SU-DHL-6 (cell line): Measurements from ENCODE around the gene AWAT1.

ENCODE experiments used
- H2AFZ ChIP-seq: fragments of 200-600 bp; sonication (generic); 2 replicates; pipeline ENCODE4 v1.6.1; 2014; ENCODE audit warnings: low read depth, mild to moderate bottlenecking, moderate library complexity, mixed read lengths, antibody characterized with exemption, low read length; ENCODE audit not compliant: severe bottlenecking
- H3F3A ChIP-seq: fragments of 200-600 bp; shearing (Covaris generic); 2 replicates; pipeline ENCODE4 v1.6.0; 2016; ENCODE audit warnings: antibody characterized with exemption, mild to moderate bottlenecking; ENCODE audit not compliant: insufficient read depth
- H3K27ac ChIP-seq: fragments of 200-600 bp; sonication (generic); 2 replicates; pipeline ENCODE4 v1.5.1; 2016; ENCODE audit warnings: low read depth, mild to moderate bottlenecking, low read length, moderate library complexity, mixed read lengths
- H3K27me3 ChIP-seq: fragments of 200-600 bp; sonication (generic), shearing (Covaris generic); 2 replicates; pipeline ENCODE4 v1.6.0; 2014; ENCODE audit warnings: mild to moderate bottlenecking, low read length
- H3K36me3 ChIP-seq: fragments of 200-600 bp; sonication (generic); 2 replicates; pipeline ENCODE4 v1.6.1; 2014; ENCODE audit warnings: mild to moderate bottlenecking, low read length, mixed read lengths
- H3K4me2 ChIP-seq: fragments of 300-600, 200-600 bp; shearing (Covaris generic), sonication (generic); 2 replicates; pipeline ENCODE4 v1.6.0; 2014; ENCODE audit warnings: low read length, low read depth, mild to moderate bottlenecking; ENCODE audit not compliant: poor library complexity, severe bottlenecking
- H3K4me3 ChIP-seq: fragments of 200-600 bp; sonication (generic); 2 replicates; pipeline ENCODE4 v1.5.1; 2014; ENCODE audit warnings: antibody characterized with exemption, low read length, mild to moderate bottlenecking, mixed read lengths; ENCODE audit not compliant: insufficient read depth, poor library complexity, severe bottlenecking
- H3K79me2 ChIP-seq: fragments of 200-600 bp; sonication (generic); 2 replicates; pipeline ENCODE4 v1.6.1; 2014; ENCODE audit warnings: mild to moderate bottlenecking, low read length, moderate library complexity; ENCODE audit not compliant: insufficient read depth
- H3K9ac ChIP-seq: fragments of 200-600 bp; sonication (generic); 2 replicates; pipeline ENCODE4 v1.7.0; 2014; ENCODE audit warnings: mild to moderate bottlenecking, low read length
- H3K9me2 ChIP-seq: fragments of 200-600 bp; sonication (generic); replicated peaks from 2 replicates; pipeline ENCODE4 v1.6.1; 2014; ENCODE audit warnings: low read length; ENCODE audit not compliant: insufficient read depth
- H3K9me3 ChIP-seq: fragments of 200-600 bp; sonication (generic); 2 replicates; pipeline ENCODE4 v1.6.1; 2014; ENCODE audit warnings: low read length, mixed read lengths; ENCODE audit not compliant: insufficient read depth
- H4K20me1 ChIP-seq: fragments of 200-600 bp; sonication (generic); 2 replicates; pipeline ENCODE4 v1.6.1; 2014; ENCODE audit warnings: low read depth, mild to moderate bottlenecking, antibody characterized with exemption, low read length, moderate library complexity, mixed read lengths
- EZH2phosphoT487 ChIP-seq: fragments of 200-600 bp; sonication (generic), shearing (Covaris generic); conservative IDR thresholded peaks from 2 replicates; pipeline ENCODE4 v1.6.1; 2018; ENCODE audit warnings: mild to moderate bottlenecking, antibody characterized with exemption, low read length, moderate library complexity, mixed read lengths
- TF ChIP-seq, protein P1 (sequence below): fragments of 200-600 bp; sonication (generic); IDR thresholded peaks from one replicate; pipeline ENCODE4 v1.5.1; 2017; ENCODE audit warnings: antibody characterized with exemption, mild to moderate bottlenecking, low read length, moderate library complexity; ENCODE audit not compliant: insufficient read depth, poor library complexity, severe bottlenecking

AWAT1 gene

DNA sequence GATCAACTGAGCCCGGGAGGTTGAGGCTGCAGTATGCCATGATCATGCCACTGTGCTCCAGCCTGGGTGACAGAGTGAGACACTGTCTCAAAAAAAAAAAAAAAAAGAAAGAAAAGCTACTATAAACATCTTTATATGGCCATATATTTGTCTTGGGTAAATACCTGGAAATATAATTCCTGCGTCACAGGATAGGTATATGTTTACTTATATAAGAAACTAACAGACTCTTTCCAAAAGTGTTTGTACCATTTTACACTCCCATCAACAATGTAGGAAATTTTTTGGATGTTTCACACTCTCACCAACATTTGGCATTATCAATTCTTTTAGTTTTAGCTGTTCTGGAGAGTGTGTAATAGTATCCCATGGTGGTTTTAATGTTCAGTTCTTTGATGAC lies 12.8 kb downstream of the AWAT1 start:
- no peaks in the 10 kb centered on the region for H3K9me3 ChIP-seq
- no peaks in the 10 kb centered on the region for H3K9me2 ChIP-seq
- no peak overlapping the region for H3K9ac ChIP-seq
- no peak for TF ChIP-seq EZH2phosphoT487
- TF ChIP-seq, protein P1, sequence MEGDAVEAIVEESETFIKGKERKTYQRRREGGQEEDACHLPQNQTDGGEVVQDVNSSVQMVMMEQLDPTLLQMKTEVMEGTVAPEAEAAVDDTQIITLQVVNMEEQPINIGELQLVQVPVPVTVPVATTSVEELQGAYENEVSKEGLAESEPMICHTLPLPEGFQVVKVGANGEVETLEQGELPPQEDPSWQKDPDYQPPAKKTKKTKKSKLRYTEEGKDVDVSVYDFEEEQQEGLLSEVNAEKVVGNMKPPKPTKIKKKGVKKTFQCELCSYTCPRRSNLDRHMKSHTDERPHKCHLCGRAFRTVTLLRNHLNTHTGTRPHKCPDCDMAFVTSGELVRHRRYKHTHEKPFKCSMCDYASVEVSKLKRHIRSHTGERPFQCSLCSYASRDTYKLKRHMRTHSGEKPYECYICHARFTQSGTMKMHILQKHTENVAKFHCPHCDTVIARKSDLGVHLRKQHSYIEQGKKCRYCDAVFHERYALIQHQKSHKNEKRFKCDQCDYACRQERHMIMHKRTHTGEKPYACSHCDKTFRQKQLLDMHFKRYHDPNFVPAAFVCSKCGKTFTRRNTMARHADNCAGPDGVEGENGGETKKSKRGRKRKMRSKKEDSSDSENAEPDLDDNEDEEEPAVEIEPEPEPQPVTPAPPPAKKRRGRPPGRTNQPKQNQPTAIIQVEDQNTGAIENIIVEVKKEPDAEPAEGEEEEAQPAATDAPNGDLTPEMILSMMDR = no peak
- H3K4me3 ChIP-seq = no peak overlapping the region
- no peak overlapping the region for H2AFZ ChIP-seq
- H4K20me1 ChIP-seq = no peaks in the 10 kb centered on the region
- H3K79me2 ChIP-seq = no peaks in the 10 kb centered on the region
- no peaks in the 10 kb centered on the region for H3K27me3 ChIP-seq
- H3K27ac ChIP-seq = no peak overlapping the region
- H3K4me2 ChIP-seq = no peak overlapping the region
- no peaks in the 10 kb centered on the region for H3K36me3 ChIP-seq
- no peaks in the 10 kb centered on the region for H3F3A ChIP-seq

DNA sequence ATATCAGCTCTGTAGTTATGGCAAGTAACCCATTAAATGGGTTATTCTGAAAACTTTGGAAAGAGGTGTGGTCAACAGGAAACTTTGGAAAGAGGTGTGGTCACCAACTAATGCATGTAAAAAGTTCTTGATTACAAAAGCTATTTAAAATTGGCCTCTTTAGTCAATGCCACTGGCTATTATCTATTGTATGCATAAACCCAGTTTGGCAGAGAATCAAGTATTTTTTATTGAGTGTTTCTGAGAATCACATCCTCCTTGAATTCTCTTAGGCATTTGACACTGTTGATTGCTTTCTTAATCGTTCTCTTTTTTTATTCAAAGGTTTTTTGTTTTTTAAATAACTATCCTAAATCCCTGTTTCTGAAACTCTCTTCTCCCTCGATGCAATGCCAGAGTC lies 18.0 kb downstream of the AWAT1 start:
- Histone ChIP-seq H3K79me2 (no peaks in the 10 kb centered on the region), H4K20me1 (no peaks in the 10 kb centered on the region), H3K9ac (no peak overlapping the region), H3F3A (no peaks in the 10 kb centered on the region), H3K9me3 (no peaks in the 10 kb centered on the region), H3K4me2 (no peak overlapping the region), H3K4me3 (no peak overlapping the region), H3K27me3 (no peaks in the 10 kb centered on the region), H3K36me3 (no peaks in the 10 kb centered on the region), H3K9me2 (no peaks in the 10 kb centered on the region), H3K27ac (no peak overlapping the region), H2AFZ (no peak overlapping the region)
- no peak for TF ChIP-seq EZH2phosphoT487
- TF ChIP-seq, protein P1 = no peak

DNA sequence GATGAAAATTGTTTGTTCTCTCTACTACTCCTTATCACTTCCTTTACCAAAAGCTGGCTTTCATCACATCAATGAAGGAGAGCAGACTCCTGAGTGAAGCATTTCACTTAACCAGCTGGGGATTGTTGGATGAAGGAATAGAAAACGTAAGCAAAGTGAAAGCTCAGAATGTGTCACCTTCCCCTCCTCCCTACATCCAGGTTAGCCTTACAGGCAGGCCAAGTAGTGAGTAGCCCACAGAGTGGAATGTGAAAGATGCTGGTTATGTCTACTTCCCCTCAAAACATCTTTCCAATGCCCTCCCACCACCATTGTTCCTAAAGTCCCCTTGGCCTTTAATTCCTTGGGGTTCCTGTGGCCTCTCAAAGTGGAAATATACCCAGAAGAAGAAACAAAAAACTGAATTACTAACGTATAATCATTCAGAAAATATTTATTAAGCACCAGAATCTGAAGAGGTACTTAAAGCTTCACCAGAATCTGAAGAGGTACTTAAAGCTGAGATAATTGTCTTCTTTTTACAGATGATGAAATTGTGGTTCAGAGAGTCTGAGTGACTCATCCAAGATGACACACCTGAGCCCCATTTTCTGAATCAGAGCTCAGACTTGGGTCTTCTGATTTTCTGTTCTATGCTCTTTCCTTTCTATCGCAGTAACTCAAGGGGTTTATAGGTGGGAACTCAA lies 19.1 kb downstream of the AWAT1 start:
- H3K9me2 ChIP-seq = no peaks in the 10 kb centered on the region
- H3K9me3 ChIP-seq = no peaks in the 10 kb centered on the region
- H3F3A ChIP-seq = no peaks in the 10 kb centered on the region
- H3K4me2 ChIP-seq = no peak overlapping the region
- no peaks in the 10 kb centered on the region for H4K20me1 ChIP-seq
- no peak for TF ChIP-seq EZH2phosphoT487
- TF ChIP-seq, protein P1 = no peak
- no peak overlapping the region for H3K4me3 ChIP-seq
- H3K36me3 ChIP-seq = no peaks in the 10 kb centered on the region
- no peak overlapping the region for H3K9ac ChIP-seq
- no peak overlapping the region for H2AFZ ChIP-seq
- H3K27me3 ChIP-seq = no peaks in the 10 kb centered on the region
- H3K79me2 ChIP-seq = no peaks in the 10 kb centered on the region
- no peak overlapping the region for H3K27ac ChIP-seq

DNA sequence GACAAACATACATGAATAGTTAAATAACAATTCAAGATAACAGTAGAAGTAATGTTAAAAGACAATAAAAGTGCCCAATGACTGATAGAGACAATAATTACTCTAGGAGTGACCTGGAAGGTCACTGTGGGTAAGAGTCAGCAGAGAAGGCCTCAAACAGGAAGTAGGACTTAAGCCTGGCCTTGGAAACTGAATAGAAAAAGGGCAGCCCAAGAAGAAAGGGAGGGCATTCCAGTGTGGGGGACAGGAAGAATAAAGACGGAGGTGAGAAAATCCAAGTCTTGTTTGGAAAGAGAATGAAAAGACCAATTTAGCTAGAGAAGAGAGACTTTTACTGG lies 19.6 kb downstream of the AWAT1 start:
- Histone ChIP-seq H3K9me2 (no peaks in the 10 kb centered on the region), H3K4me2 (no peak overlapping the region), H3K27me3 (no peaks in the 10 kb centered on the region), H3K79me2 (no peaks in the 10 kb centered on the region), H3K27ac (no peak overlapping the region), H3K36me3 (no peaks in the 10 kb centered on the region), H3K9me3 (no peaks in the 10 kb centered on the region), H2AFZ (no peak overlapping the region), H3K4me3 (no peak overlapping the region), H4K20me1 (no peaks in the 10 kb centered on the region), H3F3A (no peaks in the 10 kb centered on the region), H3K9ac (no peak overlapping the region)
- TF ChIP-seq EZH2phosphoT487 = no peak
- TF ChIP-seq, protein P1 = no peak
